Smooth muscle cell of the brain vasculature (primary cell): ENCODE measurements around the gene PRSS27.

Experiments
- DNase-seq: peaks from one replicate; pipeline ENCODE4 v3.0.0-alpha.2; 2012; ENCODE audit warnings: low read depth, low spot score

PRSS27 gene

DNA sequence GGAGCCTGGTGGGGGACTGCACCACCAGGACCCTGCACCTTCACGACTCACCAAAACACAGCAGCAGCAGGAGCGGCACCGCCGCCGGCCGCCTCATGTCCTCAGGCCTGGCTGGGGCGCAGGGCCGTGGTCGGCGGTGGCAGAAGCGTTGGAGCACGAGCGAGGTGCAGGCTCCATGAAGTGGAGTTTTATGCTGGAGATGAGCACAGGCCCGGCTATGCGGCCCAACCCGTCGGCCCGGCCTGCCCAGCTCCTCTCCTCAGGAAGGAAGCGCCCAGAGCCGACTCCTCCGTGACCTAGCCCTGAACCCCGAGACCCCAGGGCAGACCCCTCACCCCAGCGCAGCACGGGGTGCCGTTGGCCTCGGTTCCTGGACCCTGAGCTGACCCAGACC is at the start of gene PRSS27:
Gene PRSS27, minus strand, starts transcription at position 161 of the 394 bp plus-strand sequence. Its CDS starts 64 bp downstream, at position 97.
- DNase-seq, result no peak

DNA sequence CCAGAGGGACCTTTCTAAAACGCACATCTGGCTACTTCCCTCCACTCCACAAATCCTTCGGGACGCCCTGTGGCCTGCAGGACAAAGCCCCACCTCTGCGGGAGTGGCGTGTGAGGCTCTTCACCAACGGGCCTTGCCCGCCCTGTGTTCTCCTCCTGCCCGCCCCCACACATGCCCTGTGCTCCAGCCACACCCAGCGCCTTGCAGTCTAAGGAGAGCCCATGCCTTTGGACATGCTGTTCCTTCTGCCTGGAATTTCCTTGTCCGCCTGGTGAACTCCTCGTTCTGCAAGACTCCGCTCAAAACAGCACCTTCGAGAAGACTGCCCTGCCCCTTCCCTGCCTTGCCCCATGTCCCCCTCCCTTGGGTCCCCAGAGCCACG is 49.6 kb upstream of the PRSS27 start:
- DNase-seq, result no peak

DNA sequence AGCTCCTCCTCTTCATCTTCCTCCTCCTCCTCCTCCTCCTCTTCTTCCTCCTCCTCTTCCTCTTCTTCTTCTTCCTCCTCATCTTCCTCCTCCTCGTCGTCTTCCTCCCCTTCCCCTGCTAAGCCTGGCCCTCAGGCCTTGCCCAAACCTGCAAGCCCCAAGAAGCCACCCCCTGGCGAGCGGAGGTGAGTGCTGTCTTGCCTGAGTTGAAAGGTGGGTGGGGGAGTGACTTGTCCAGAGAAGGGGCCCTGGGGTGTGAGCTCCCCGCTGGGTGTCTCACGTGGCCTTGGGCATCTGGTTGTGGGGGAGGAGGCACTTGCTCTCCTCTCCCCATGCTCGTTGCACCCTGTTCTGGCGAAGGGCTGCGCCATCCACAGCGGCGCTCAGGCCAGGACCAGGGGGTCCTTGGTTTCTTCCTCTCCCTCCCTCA is 49.1 kb upstream of the PRSS27 start:
- DNase-seq, result no peak

DNA sequence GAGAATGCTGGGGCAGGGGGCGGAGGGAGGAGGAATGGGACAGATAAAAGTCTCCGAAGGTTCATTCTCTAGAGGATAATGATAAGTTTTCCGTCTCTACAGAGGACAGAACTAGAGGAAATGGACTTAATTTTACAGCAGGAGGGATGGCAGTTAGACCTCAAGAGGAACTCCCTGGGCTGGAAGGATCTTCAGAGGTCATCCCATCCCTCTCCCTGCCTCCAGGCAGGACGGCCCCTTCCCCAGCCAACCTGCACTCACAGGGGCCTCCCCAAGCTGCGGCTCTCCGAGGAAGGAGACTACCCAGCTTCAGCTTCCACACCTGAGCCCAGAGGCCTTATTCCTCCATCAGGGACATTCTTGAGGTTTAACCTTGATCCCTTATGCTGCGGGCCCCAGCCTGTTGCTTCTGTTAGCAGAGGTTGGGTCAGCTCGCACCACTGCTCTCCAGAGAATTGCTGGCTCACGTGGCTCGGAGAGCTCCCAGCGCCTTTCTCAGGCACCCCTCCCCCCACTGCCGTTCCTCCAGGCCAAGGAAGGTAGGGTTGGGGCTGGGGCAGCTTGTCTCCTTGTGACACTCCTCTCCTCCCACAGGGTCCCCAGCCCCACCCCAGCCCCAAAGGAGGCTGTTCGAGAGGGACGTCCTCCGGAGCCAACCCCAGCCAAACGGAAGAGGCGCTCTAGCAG is 48.5 kb upstream of the PRSS27 start:
- no peak for DNase-seq

DNA sequence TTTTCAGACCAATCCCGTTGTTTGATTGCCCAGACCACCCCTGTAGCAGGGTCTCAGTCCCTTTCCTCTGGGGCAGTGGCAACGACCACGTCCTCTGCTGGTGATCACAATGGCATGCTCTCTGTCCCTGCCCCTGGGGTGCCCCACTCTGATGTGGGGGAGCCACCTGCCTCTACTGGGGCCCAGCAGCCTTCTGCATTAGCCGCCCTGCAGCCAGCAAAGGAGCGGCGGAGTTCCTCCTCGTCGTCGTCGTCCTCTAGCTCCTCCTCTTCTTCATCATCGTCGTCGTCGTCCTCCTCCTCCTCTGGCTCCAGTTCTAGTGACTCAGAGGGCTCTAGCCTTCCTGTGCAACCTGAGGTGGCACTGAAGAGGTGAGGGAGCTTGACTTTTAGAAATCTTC is 47.9 kb upstream of the PRSS27 start:
- no peak for DNase-seq

DNA sequence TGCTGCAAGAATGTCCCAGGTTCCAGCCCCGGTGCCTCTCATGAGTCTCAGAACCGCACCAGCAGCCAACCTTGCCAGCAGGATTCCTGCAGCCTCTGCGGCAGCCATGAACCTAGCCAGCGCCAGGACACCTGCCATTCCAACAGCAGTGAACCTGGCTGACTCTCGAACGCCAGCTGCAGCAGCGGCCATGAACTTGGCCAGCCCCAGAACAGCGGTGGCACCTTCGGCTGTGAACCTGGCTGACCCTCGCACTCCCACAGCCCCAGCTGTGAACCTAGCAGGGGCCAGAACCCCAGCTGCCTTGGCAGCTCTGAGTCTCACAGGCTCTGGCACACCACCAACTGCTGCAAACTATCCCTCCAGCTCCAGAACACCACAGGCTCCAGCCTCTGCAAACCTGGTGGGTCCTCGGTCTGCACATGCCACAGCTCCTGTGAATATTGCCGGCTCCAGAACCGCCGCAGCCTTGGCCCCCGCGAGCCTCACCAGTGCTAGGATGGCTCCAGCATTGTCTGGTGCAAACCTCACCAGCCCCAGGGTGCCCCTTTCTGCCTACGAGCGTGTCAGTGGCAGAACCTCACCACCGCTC is 47.2 kb upstream of the PRSS27 start:
- no peak for DNase-seq

DNA sequence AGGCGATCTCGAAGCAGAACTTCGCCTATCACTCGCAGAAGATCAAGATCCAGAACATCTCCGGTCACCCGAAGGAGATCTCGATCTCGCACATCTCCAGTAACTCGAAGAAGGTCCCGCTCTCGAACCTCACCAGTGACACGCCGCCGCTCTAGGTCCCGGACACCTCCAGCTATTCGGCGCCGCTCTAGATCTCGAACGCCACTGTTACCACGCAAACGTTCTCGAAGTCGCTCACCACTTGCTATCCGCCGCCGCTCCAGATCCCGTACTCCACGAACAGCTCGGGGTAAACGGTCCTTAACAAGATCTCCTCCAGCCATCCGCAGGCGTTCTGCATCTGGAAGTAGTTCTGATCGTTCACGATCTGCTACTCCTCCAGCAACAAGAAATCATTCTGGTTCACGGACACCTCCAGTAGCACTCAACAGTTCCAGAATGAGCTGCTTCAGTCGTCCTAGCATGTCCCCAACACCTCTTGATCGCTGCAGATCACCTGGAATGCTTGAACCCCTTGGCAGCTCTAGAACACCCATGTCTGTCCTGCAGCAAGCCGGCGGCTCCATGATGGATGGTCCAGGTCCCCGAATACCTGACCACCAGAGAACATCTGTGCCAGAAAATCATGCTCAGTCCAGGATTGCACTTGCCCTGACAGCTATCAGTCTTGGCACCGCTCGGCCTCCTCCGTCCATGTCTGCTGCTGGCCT is 46.6 kb upstream of the PRSS27 start:
- DNase-seq, result no peak

DNA sequence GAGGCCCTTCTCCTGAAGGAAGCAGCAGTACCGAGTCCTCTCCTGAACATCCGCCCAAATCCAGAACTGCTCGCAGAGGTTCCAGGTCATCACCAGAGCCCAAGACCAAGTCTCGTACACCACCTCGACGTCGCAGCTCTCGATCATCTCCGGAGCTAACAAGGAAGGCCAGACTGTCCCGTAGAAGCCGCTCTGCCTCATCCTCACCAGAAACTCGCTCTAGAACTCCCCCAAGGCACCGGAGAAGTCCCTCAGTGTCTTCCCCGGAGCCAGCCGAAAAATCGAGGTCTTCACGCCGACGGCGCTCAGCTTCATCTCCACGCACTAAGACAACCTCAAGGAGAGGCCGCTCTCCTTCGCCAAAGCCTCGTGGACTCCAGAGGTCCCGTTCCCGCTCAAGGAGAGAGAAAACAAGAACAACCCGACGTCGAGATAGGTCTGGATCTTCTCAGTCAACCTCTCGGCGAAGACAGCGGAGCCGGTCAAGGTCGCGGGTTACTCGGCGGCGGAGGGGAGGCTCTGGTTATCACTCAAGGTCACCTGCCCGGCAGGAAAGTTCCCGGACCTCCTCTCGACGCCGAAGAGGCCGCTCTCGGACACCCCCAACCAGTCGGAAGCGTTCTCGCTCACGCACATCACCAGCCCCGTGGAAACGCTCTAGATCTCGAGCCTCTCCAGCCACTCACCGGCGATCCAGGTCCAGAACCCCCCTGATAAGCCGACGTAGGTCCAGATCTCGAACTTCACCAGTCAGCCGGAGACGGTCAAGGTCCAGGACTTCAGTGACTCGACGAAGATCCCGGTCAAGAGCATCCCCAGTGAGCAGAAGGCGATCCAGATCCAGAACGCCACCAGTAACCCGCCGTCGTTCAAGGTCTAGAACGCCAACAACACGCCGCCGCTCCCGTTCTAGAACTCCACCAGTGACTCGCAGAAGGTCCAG is 45.7 kb upstream of the PRSS27 start:
- no peak for DNase-seq

DNA sequence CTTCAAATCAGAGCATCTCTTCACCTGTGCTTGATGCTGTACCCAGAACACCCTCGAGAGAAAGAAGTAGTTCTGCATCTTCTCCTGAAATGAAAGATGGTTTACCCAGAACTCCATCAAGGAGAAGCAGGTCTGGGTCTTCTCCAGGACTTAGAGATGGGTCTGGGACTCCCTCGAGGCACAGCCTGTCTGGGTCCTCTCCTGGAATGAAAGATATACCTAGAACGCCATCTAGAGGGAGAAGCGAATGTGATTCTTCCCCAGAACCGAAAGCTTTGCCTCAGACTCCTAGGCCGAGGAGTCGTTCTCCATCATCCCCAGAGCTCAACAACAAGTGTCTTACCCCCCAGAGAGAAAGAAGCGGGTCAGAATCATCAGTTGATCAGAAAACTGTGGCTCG is 44.7 kb upstream of the PRSS27 start:
- DNase-seq, result no peak

DNA sequence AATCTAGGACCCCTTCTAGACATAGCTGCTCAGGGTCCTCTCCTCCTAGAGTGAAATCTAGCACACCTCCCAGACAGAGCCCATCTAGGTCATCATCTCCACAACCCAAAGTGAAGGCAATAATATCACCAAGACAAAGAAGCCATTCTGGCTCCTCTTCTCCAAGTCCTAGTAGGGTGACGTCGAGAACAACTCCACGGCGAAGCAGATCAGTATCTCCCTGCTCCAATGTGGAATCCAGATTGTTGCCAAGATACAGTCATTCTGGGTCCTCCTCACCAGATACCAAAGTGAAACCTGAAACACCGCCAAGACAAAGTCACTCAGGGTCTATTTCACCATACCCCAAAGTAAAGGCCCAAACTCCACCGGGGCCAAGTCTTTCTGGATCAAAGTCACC is 43.1 kb upstream of the PRSS27 start:
- no peak for DNase-seq

DNA sequence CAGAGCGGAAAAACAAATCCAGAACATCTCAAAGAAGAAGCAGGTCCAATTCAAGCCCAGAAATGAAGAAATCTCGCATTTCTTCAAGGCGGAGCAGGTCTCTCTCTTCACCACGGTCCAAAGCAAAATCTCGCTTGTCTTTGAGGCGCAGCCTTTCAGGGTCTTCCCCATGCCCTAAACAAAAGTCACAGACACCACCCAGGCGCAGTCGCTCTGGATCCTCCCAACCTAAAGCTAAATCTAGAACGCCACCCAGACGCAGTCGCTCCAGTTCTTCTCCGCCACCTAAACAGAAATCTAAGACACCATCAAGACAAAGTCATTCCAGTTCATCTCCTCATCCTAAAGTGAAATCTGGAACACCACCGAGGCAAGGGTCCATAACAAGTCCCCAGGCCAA is 42.7 kb upstream of the PRSS27 start:
- DNase-seq, result no peak

DNA sequence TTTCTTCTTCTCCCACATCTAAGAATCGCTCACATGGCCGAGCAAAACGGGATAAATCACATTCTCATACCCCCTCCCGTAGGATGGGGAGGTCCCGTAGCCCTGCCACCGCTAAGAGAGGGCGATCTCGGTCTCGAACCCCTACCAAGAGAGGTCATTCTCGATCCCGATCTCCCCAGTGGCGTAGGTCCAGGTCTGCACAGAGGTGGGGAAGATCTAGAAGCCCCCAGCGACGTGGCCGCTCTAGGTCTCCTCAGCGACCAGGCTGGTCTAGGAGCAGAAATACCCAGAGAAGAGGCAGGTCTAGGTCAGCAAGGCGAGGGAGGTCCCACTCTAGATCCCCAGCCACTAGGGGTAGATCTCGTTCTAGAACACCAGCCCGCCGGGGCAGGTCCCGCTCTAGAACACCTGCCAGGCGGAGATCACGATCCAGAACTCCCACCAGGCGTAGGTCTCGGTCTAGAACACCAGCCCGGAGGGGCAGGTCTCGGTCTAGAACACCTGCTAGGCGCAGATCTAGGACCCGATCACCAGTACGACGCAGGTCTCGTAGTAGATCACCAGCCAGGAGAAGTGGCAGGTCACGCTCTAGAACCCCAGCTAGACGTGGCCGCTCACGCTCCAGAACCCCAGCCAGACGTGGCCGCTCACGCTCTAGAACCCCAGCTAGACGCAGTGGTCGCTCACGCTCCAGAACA is 42.0 kb upstream of the PRSS27 start:
- DNase-seq, result no peak

DNA sequence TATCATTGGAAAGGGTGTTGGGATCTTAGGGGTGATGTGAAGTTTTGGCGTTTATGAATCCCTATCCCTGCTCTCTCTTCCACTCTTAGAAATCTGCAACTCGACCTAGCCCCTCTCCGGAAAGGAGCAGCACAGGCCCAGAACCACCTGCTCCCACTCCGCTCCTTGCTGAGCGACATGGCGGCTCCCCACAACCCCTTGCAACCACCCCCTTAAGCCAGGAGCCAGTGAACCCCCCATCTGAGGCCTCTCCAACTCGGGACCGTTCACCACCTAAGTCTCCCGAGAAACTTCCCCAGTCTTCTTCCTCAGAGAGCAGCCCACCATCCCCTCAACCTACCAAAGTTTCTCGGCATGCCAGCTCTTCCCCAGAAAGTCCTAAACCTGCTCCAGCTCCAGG is 41.4 kb upstream of the PRSS27 start:
- no peak for DNase-seq

DNA sequence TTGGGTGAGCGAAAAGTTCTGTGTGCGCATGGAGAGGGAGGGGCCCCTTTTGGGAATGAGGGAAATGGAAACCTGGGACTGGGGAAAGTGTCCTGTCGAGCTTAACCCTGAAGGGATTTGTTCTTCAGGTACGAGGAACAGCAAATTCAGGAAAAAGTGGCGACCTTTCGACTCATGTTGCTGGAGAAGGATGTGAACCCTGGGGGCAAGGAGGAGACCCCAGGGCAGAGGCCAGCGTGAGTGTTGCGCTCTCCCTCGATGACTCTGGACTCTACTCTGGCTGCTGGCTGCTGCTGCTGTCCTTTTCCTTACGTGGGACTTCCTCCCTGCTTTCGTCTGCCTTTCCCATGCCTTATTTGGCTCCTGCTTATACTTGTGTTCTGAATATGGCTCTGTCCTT is 37.3 kb upstream of the PRSS27 start:
- DNase-seq, result no peak

DNA sequence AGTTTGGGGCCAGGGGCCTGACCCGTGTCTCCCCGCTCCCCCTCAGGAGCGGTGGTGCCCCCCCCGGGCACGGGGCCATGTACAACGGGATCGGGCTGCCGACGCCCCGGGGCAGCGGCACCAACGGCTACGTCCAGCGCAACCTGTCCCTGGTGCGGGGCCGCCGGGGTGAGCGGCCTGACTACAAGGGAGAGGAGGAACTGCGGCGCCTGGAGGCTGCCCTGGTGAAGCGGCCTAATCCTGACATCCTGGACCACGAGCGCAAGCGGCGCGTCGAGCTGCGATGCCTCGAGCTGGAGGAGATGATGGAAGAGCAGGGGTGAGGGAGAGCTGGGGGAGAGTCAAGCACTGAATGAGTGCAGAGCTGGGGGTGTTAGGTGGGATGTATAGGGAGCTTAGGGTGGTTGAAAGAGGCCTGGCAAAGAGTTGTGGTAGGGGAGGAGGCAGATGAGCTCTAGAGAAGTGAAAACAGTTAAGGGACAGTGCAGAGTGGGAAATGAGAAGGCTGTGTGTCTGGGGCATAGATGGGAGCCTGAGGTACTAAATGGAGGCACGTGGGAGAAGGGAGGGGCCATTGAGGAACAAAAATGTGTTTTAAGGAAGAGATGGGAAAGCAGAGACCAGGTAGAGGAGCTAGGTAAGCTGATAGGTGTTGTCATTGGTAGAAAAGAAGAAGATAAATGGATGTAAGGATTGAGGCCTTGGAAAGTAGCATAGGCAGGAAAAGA is 36.4 kb upstream of the PRSS27 start:
- no peak for DNase-seq

DNA sequence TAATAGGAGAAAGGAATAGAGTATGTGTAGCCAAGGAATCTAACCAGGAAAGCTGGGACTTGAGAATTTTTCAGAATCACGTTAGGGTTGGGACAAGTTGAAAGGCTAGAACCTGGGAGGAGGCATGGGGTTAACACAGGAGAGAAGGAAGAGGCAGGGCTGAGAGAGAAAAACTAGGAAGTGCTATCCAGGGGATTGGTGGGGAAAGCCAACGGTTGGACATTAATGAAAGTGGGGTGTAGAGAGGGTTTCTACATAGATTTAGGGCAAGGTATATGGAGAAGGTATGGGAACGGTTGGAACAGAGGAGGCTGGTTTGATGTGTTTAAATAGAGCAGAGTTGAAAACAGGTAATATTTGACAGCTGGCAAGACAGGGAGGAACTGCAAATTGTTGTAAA is 35.1 kb upstream of the PRSS27 start:
- DNase-seq, result no peak

DNA sequence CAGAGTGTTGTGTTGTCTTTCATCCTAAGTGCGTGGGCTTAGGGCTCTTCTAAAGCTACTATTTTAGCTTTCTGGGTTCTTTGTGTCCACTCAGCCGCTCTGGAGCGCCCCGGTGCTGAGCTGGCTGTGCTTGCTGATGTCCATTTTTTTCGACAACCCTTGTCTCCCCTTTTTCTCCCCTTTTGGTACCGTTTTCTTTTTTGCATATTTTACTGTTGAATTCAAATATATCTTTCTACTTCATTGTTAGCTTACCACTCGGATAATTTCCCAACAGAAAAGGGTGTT is 33.7 kb upstream of the PRSS27 start:
- no peak for DNase-seq

DNA sequence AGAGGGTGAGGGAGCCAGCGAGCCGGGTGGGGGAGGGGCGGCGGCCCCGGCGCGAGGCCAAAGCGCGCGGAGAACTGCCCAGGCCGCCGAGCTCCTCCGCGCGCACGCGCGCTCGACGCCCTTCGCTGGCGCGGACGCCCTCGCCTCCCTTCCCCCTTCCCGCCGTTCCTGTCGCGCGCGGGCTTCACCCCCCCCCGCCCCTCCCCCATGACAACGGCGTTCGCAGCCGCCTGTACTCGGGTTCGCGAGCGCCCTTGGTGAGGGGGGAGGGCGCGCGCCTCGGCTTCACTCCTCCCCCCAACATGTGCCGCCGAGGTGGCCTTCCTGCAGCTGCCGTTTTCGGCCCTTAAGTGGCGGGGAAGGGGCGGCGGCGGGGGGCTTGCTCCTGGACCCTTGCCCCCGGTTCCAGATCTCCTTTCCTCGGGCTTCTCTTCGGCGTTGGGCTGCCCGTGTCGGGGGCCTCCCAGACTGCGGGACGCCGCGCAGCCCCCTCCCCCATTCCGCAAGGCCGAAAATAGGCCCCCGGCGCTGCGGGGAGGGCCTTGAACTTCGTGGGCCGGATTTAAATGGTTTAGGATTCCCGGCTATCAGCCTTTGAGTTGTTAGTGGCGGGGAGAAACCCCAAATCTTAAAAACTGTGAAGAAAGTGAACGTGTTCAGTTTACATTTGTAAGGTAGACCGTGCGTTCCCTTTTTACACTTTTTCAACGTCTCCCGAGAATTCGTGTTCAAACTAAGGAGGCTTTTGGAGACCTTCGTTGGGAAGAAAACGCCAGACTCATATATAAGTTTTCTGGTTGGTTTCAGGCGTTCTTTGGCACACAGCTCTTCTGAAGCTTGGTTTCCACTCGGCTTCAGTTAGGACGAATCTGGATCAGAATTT is 33.1 kb upstream of the PRSS27 start:
- no peak for DNase-seq

DNA sequence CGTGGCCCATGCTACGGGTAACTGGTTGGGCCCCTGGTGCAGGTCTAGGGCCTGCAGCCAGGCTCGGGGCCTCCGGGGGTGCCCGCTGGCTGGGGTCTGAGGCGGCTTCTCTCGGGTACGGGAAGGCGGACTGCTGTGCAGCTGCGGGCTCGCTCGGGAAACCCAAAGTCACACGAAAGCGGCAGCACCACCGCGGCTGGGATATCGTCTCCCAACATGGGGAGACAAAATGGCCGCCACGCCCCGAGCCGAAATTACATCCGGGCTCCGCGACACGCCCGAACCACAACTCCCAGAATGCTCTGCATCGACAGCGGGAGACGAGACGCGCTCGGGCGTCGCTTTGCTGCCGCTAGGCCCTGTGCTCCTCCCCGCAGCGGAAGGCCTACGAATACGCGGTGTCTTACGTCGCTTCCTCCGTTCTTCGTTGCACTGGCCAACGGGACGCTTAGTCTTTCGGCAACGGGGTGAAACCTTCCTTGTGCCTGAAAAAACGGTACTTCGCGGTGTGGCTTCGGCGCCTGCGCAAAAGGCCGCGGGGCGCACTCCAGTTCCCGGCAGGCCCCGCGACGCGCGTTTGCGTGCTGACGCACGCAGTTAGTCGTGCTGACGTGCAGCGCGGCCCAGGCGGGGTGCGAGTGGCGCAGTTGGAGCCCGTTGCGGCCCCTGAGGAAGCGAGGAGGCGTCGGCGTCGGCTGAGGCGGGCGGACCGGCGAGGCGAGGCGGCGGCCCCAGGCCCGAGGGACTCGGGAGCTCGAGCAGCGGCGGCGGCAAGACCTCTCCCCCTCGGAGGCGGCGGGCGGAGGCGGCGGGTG is 32.2 kb upstream of the PRSS27 start, which contains the start of gene SRRM2:
Gene SRRM2, plus strand, starts transcription at position 604 of the 815 bp plus-strand sequence. CDS start 3,727 bp downstream, outside the sequence.
- peak; percentile 96 for DNase-seq
